ENCODE data around the gene PARP16.

PARP16 gene

DNA sequence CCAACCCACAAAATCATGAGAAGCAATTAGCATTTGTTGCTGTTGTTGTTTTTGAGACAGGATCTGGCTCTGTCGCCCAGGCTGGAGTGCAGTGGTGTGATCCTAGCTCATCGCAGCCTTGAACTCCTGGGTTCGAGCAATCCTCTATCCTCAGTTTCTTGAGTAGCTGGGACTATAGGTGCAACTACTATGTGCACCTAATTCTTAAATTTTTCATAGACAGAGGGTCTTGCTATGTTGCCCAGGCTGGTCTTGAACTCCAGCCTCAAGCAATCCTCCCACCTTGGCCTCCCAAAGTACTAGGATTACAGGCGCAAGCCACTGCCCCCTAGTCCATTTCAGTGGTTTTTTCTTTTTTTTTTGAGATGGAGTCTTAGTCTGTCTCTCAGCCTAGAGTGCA is 18.3 kb downstream of the PARP16 start:
- TF ChIP-seq, protein P1, sequence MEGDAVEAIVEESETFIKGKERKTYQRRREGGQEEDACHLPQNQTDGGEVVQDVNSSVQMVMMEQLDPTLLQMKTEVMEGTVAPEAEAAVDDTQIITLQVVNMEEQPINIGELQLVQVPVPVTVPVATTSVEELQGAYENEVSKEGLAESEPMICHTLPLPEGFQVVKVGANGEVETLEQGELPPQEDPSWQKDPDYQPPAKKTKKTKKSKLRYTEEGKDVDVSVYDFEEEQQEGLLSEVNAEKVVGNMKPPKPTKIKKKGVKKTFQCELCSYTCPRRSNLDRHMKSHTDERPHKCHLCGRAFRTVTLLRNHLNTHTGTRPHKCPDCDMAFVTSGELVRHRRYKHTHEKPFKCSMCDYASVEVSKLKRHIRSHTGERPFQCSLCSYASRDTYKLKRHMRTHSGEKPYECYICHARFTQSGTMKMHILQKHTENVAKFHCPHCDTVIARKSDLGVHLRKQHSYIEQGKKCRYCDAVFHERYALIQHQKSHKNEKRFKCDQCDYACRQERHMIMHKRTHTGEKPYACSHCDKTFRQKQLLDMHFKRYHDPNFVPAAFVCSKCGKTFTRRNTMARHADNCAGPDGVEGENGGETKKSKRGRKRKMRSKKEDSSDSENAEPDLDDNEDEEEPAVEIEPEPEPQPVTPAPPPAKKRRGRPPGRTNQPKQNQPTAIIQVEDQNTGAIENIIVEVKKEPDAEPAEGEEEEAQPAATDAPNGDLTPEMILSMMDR (IDR thresholded peaks at IDR 0.05), result no peak

DNA sequence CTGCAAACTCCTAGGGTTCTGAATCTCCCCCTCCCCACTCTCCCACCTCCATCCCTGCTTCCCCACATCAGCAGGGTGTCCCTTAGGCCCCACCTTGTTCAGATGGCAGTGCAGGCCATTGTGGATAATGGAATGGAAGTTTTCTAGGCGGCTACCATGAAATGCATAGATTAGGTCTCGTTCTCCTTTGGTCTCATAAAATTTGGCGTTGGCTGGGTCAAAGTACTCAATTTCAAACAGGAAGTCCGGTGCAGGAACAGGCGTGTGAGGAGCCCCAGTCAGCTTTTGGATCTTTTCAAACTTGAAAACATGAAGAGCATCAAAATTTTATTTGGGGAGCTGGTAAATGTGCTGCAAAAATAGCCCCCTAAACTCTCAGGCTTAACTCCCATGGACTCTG is 20.2 kb downstream of the PARP16 start:
- TF ChIP-seq, protein P1 (IDR thresholded peaks at IDR 0.05), result no peak

DNA sequence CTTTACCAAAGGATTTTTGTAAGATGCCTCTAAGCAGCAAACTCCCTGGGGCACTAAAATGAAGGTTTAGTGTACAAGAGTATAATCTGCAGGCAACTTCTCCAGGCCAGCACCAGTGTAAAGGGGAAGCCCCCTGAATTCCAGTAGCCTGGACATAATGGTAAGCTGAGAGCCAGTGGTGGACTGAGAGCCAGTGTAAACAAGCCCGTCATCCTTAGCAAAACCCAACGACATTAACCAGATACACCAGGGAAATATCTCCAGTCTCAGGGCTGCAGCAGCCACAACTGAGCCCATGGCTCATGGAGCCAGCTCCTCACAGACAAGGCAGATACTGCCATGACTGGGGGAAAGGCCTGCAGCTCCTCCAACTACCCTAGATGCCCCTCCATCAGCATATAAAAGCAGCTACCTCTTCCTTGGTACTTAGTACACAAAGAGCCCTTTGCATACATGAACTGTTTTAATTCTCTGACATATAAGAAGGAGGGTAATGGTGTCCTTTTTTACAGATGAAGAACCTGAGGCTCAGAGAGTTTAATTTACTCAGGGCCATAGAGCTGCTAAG is 21.7 kb downstream of the PARP16 start:
- TF ChIP-seq, protein P1 (IDR thresholded peaks at IDR 0.05), result no peak

DNA sequence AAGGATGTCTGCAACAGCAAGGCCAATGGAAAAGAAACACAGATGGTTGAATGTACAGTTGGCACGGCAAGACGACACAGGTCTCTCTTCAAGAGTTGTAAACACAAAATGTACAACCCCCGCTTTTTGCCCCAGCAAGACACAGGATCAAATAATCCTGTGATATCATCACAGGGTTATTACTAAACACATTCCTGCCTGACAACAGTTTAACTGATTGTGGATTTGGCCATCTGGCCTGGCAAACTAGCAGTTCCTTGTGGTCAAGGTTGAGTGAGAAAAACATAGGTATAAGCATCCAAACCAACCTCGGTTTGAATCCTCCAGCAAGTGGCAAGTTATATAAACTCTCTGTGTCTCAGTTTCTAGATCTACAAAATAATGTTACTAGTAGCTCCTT is 23.4 kb downstream of the PARP16 start:
- TF ChIP-seq, protein P1 (IDR thresholded peaks at IDR 0.05), result no peak

DNA sequence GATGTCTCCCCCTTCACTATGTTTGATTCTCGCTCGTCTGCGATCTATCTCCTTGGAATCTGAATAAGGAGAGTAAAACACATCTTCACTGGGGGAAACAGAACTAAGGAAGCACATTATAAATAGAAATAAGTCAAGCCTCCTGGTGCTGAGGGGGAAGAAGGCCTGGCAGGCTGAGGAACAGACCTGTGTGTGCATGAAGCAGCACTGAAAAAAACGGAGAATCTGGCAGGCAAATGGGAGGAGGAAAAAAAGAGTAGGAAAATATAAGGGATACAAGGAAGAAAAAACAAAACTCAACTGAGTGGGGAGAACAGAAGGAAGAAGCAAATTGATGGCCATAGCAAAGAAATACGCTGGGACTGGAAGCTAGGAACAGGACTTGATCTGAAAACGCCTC is 25.7 kb downstream of the PARP16 start:
- TF ChIP-seq, protein P1 (IDR thresholded peaks at IDR 0.05), result no peak

DNA sequence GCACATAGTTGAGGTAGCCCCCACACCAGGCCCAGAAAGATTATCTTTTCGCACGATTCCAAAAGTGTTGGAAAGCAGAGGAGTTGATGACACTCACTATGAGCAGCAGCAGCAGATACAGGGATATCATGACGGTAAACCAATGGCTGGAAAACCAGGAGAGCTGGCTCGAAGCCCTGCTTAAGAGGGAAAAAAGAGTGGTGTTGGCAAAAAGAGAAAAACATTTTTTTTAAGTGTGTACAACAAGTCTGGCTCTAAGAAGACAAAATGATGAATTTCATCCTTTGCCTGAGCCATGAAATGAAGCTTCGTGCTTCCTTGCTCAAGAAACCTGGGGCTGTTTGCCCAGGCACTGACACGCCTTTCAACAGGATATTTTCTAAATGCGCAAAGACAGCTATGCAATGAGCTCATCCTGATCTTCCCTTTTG is 27.3 kb downstream of the PARP16 start:
- TF ChIP-seq, protein P1 (IDR thresholded peaks at IDR 0.05), result no peak

DNA sequence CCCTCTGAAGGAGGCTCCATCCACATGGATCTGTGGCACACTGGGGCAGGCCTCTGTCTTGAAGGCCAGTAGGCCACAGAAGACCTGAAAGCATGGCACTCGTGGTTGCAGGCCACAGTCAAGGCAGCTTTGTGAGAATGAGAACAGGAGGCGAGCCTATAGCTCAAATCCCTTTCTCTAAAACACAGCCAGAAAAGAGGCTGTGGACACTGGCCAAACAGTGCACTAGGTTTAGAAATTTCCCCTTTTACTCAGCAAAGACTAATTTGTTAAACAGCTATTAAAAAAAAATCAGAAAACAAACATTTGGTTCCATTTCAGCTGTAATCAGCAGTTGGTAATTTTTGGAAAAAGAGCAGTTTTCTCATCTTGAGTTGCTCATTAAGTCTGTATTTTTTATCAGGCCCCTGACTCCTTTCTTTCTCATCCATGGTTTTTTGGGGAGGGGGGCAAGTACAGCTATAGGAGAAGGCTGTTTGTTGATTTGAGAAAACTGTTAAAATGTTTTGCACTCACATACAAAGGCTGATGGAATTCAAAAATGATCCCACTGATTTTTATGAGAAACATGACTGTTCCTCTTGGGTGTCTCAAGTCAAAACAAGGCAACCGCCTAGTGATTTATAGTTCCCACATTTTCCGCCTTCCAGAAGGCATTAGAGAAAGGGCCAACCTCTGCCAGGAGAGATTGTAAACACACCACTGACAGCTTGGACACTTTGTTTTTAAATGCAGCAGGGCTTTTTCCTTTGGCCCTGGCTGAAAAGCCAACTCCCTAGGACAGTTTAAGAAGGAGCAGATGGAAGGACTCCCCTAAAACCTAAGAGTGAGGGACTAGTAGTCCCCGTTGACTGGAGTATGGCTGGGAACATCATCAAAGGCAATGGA is 28.1 kb downstream of the PARP16 start:
- TF ChIP-seq, protein P1 (IDR thresholded peaks at IDR 0.05), result no peak
